HCT116 (cell line): ENCODE data around the gene MAPK4. TPM values are rescaled to one million over a fixed set of nuclear protein-coding genes. Genes with fewer than 3 reads are reported as not detected.

Experiments used
- ATAC-seq: fragments of 200-7000 bp; cut with Tn5 transposase; 2 replicates; pipeline ENCODE4 v1.9.1; 2020; ENCODE audit warnings: mild to moderate bottlenecking, moderate library complexity
- BruUV-seq: library from RNA; stranded (reverse); fragments of 400-500 nt; replicated peaks from 2 replicates; lab custom pipeline; 2021; lab: Mats Ljungman, UMichigan
- CTCF ChIA-PET: fragments of 300-600 bp; sonication (Branson Sonifier 250); formaldehyde crosslinking; loops from one replicate; lab custom pipeline; 2021; ENCODE audit warnings: antibody characterized with exemption; lab: Charles Lee
- POLR2A ChIA-PET: fragments of 300-600, 350-600 bp; sonication (Branson Sonifier 250); formaldehyde crosslinking; loops from one replicate; lab custom pipeline; 2021; ENCODE audit warnings: antibody characterized with exemption; lab: Charles Lee
- RAD21 ChIA-PET, 2 experiments: fragments of 300-600 bp; sonication (Branson Sonifier 250); formaldehyde crosslinking; loops; one replicate each; lab custom pipeline; 2023; ENCODE audit warnings: low total read pairs in 2 of 2; ENCODE audit not compliant: uncharacterized antibody in 2 of 2, unreplicated experiment in 2 of 2, low non-redundant PET in 1 of 2; lab: Charles Lee
- DNase-seq: peaks from one replicate; pipeline ENCODE4 v3.0.0-alpha.2; 2010; ENCODE audit warnings: low read depth, low spot score
- H2AFZ ChIP-seq: fragments of 200-600 bp; shearing (Covaris generic), sonication (generic); 2 replicates; pipeline ENCODE4 v1.6.1; 2017; ENCODE audit warnings: low read depth, mixed run types, mixed read lengths, antibody characterized with exemption, low read length; ENCODE audit not compliant: poor library complexity, severe bottlenecking
- H3K27ac ChIP-seq: 2 replicates; pipeline ENCODE4 v1.5.1; 2012; ENCODE audit warnings: low read depth, low read length
- H3K27me3 ChIP-seq: fragments of 200-600 bp; sonication (generic); 2 replicates; pipeline ENCODE4 v1.6.1; 2016; ENCODE audit warnings: mixed run types, low read length, mixed read lengths; ENCODE audit not compliant: insufficient read depth
- H3K36me3 ChIP-seq, 2 experiments: fragments of 200-500 bp in 1 of 2; fragments of 200-600 bp in 1 of 2; sonication (Bioruptor generic) in 1 of 2; sonication (generic) in 1 of 2; 2 replicates each; pipeline versions ENCODE4 v1.5.1 to v1.6.1; 2014 to 2016; ENCODE audit warnings: low read length in 2 of 2, inconsistent platforms in 1 of 2, mixed read lengths in 1 of 2, mixed run types in 1 of 2; ENCODE audit not compliant: insufficient read depth in 2 of 2, control insufficient read depth in 1 of 2
- H3K4me1 ChIP-seq, 2 experiments: fragments of 200-600 bp in 1 of 2; sonication (generic) in 1 of 2; 2 replicates each; pipeline versions ENCODE4 v1.5.1 to v1.6.1; 2012 to 2017; ENCODE audit warnings: low read length in 2 of 2, inconsistent platforms in 1 of 2, mild to moderate bottlenecking in 1 of 2, mixed read lengths in 1 of 2, mixed run types in 1 of 2, moderate library complexity in 1 of 2; ENCODE audit not compliant: insufficient read depth in 2 of 2, control insufficient read depth in 1 of 2
- H3K4me2 ChIP-seq: fragments of 200-600 bp; sonication (generic); 2 replicates; pipeline ENCODE4 v1.6.1; 2017; ENCODE audit warnings: mixed run types, low read length, mixed read lengths
- H3K4me3 ChIP-seq, 2 experiments: fragments of 200-600 bp in 1 of 2; sonication (generic) in 1 of 2; replicated peaks in 1 of 2; 2 replicates each; pipeline ENCODE4 v1.5.1; 2011 to 2016; ENCODE audit warnings: low read length in 2 of 2, control low read depth in 1 of 2, low read depth in 1 of 2, mild to moderate bottlenecking in 1 of 2, mixed read lengths in 1 of 2, mixed run types in 1 of 2
- H3K79me2 ChIP-seq: fragments of 200-600 bp; sonication (generic); 2 replicates; pipeline ENCODE4 v1.6.1; 2017; ENCODE audit warnings: mild to moderate bottlenecking, mixed run types, low read length, moderate library complexity, mixed read lengths; ENCODE audit not compliant: insufficient read depth
- H3K9ac ChIP-seq: fragments of 200-600 bp; sonication (generic); 2 replicates; pipeline ENCODE4 v1.6.1; 2016; ENCODE audit warnings: low read length, mixed read lengths
- H3K9me2 ChIP-seq: fragments of 200-600 bp; sonication (generic), shearing (Covaris generic); 2 replicates; pipeline ENCODE4 v1.6.1; 2017; ENCODE audit warnings: mixed run types, mild to moderate bottlenecking, moderate library complexity; ENCODE audit not compliant: insufficient read depth
- H3K9me3 ChIP-seq, 2 experiments: fragments of 200-500 bp in 1 of 2; fragments of 200-600 bp in 1 of 2; sonication (Bioruptor generic) in 1 of 2; sonication (generic) in 1 of 2; 2 replicates each; pipeline ENCODE4 v1.6.1; 2014 to 2017; ENCODE audit warnings: low read length in 2 of 2, mixed read lengths in 2 of 2, inconsistent platforms in 1 of 2, low read depth in 1 of 2, mild to moderate bottlenecking in 1 of 2, mixed run types in 1 of 2, moderate library complexity in 1 of 2; ENCODE audit not compliant: control insufficient read depth in 1 of 2, insufficient read depth in 1 of 2
- H4K20me1 ChIP-seq: fragments of 200-600 bp; sonication (generic), shearing (Covaris generic); 2 replicates; pipeline ENCODE4 v1.6.1; 2017; ENCODE audit warnings: mixed run types, mild to moderate bottlenecking, moderate library complexity; ENCODE audit not compliant: insufficient read depth
- CBX3 ChIP-seq: IDR thresholded peaks from 2 replicates; pipeline ENCODE4 v1.6.1; 2012; ENCODE audit warnings: low read depth
- CEBPB ChIP-seq: IDR thresholded peaks from 2 replicates; pipeline ENCODE4 v1.6.1; 2012; ENCODE audit warnings: low read depth
- CTCF ChIP-seq, 3 experiments: fragments of 200-600 bp in 1 of 3; sonication (generic) in 1 of 3; IDR thresholded peaks in 2 of 3; conservative IDR thresholded peaks in 1 of 3; 2 replicates each; pipeline ENCODE4 v1.5.1; 2012 to 2017; ENCODE audit warnings: low read depth in 2 of 3, low read length in 2 of 3, antibody characterized with exemption in 1 of 3, borderline replicate concordance in 1 of 3, control low read depth in 1 of 3, mild to moderate bottlenecking in 1 of 3, mixed read lengths in 1 of 3, mixed run types in 1 of 3, moderate library complexity in 1 of 3; ENCODE audit not compliant: insufficient read depth in 1 of 3
- EGR1 ChIP-seq: IDR thresholded peaks from 2 replicates; pipeline ENCODE4 v1.6.1; 2012; ENCODE audit warnings: low read depth
- EZH2 ChIP-seq: fragments of 200-600 bp; sonication (generic); IDR thresholded peaks from 2 replicates; pipeline ENCODE4 v1.6.1; 2017; ENCODE audit warnings: antibody characterized with exemption, mixed run types
- EZH2phosphoT487 ChIP-seq: fragments of 200-600 bp; IDR thresholded peaks from 2 replicates; pipeline ENCODE4 v1.6.1; 2018; ENCODE audit warnings: antibody characterized with exemption, borderline replicate concordance
- FOSL1 ChIP-seq: IDR thresholded peaks from 2 replicates; pipeline ENCODE4 v1.6.1; 2012; ENCODE audit warnings: low read depth
- JUND ChIP-seq: IDR thresholded peaks from 2 replicates; pipeline ENCODE4 v1.6.1; 2012
- POLR2A ChIP-seq: IDR thresholded peaks from 2 replicates; pipeline ENCODE4 v1.7.0; 2011; ENCODE audit warnings: borderline replicate concordance; ENCODE audit not compliant: insufficient read depth, insufficient read length; ENCODE audit errors: extremely low read depth
- POLR2AphosphoS5 ChIP-seq: IDR thresholded peaks from 2 replicates; pipeline ENCODE4 v1.6.1; 2011; ENCODE audit warnings: mild to moderate bottlenecking, low read depth, low read length, moderate library complexity
- SP1 ChIP-seq: IDR thresholded peaks from 2 replicates; pipeline ENCODE4 v1.6.1; 2012; ENCODE audit warnings: low read depth
- TCF7L2 ChIP-seq: IDR thresholded peaks from 2 replicates; pipeline ENCODE4 v1.7.0; 2011; ENCODE audit warnings: borderline replicate concordance, inconsistent platforms; ENCODE audit not compliant: insufficient read depth, insufficient read length; ENCODE audit errors: extremely low read depth
- YY1 ChIP-seq: IDR thresholded peaks from 2 replicates; pipeline ENCODE4 v1.6.1; 2011; ENCODE audit warnings: low read length, low read depth, moderate library complexity, mild to moderate bottlenecking; ENCODE audit not compliant: insufficient replicate concordance; ENCODE audit errors: extremely low read depth
- ZFX ChIP-seq: fragments of 450-650 bp; IDR thresholded peaks from 2 replicates; pipeline ENCODE4 v1.6.1; 2017
- ZNF274 ChIP-seq: fragments of 200-500 bp; sonication (Bioruptor generic); IDR thresholded peaks from 2 replicates; pipeline ENCODE4 v1.6.1; 2014; ENCODE audit warnings: mild to moderate bottlenecking, low read depth, low read length, inconsistent platforms
- intact Hi-C: fragments of 100-400 bp; cut with micrococcal nuclease; formaldehyde crosslinking; loops from 2 replicates; pipeline ENCODE4 v1.10.0; 2022
- total RNA-seq: library from RNA; stranded (reverse); gene quantifications from one replicate; pipeline ENCODE4 v1.2.1, GENCODE V29; 2021; ENCODE audit not compliant: unreplicated experiment
- TF ChIP-seq, protein P1 (sequence below): IDR thresholded peaks from 2 replicates; pipeline ENCODE4 v1.6.1; 2011; ENCODE audit warnings: mild to moderate bottlenecking, low read length, moderate library complexity; ENCODE audit not compliant: insufficient replicate concordance; ENCODE audit errors: extremely low read depth
- TF ChIP-seq, protein P2 (sequence below): IDR thresholded peaks from 2 replicates; pipeline ENCODE4 v1.6.1; 2012

MAPK4 gene
- total RNA-seq, 1 experiment from 2014 or later, result 0.89 TPM

GRCh38 chr18:50734886-50735285 lies 175.0 kb downstream of the MAPK4 start:
- Histone ChIP-seq H3K9me3 (no peaks in the 10 kb centered on the region), H3K9me2 (no peaks in the 10 kb centered on the region), H2AFZ (no peak overlapping the region), H3K79me2 (no peaks in the 10 kb centered on the region), H3K4me2 (no peak overlapping the region), H3K9ac (no peak overlapping the region), H3K4me1 (no peaks in the 10 kb centered on the region), H3K27me3 (no peaks in the 10 kb centered on the region), H3K27ac (no peak overlapping the region)
- BruUV-seq, result no TSS peak
- intact Hi-C loops, result no loop called here
- RAD21 ChIA-PET, result no interaction called here
- TF ChIP-seq EZH2phosphoT487, result no peak
- no peak for TF ChIP-seq TCF7L2
- TF ChIP-seq YY1, result no peak
- TF ChIP-seq EGR1, result no peak
- TF ChIP-seq EZH2, result no peak
- no peak for TF ChIP-seq ZFX
- TF ChIP-seq CTCF (IDR thresholded peaks at IDR 0.05 in 2 of 3, conservative IDR thresholded peaks at IDR 0.05 in 1 of 3; ENCODE audit: borderline replicate concordance in 1 of 3, insufficient read depth in 1 of 3, low read depth in 2 of 3, low read length in 2 of 3), result no peak
- TF ChIP-seq FOSL1, result no peak
- TF ChIP-seq, protein P1, sequence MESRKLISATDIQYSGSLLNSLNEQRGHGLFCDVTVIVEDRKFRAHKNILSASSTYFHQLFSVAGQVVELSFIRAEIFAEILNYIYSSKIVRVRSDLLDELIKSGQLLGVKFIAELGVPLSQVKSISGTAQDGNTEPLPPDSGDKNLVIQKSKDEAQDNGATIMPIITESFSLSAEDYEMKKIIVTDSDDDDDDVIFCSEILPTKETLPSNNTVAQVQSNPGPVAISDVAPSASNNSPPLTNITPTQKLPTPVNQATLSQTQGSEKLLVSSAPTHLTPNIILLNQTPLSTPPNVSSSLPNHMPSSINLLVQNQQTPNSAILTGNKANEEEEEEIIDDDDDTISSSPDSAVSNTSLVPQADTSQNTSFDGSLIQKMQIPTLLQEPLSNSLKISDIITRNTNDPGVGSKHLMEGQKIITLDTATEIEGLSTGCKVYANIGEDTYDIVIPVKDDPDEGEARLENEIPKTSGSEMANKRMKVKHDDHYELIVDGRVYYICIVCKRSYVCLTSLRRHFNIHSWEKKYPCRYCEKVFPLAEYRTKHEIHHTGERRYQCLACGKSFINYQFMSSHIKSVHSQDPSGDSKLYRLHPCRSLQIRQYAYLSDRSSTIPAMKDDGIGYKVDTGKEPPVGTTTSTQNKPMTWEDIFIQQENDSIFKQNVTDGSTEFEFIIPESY, result no peak
- no peak for TF ChIP-seq POLR2AphosphoS5
- no peak for TF ChIP-seq POLR2A
- no peak for TF ChIP-seq CEBPB
- no peak for TF ChIP-seq JUND
- TF ChIP-seq SP1, result no peak
- TF ChIP-seq, protein P2, sequence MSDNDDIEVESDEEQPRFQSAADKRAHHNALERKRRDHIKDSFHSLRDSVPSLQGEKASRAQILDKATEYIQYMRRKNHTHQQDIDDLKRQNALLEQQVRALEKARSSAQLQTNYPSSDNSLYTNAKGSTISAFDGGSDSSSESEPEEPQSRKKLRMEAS, result no peak
- TF ChIP-seq CBX3, result no peak
- no peak for TF ChIP-seq ZNF274
- TF ChIP-seq, all 23 proteins: peak for 0
- Histone ChIP-seq H3K36me3 (no peaks in the 10 kb centered on the region), H3K4me3 (no peak overlapping the region), H4K20me1 (no peaks in the 10 kb centered on the region)
- CTCF ChIA-PET, result no interaction called here
- DNase-seq, result no peak
- POLR2A ChIA-PET, result no interaction called here
- ATAC-seq, result no peak
